Prostate gland (tissue), 2 donors: Measurements from ENCODE around the gene FEZF1. TPM values are rescaled to one million over a fixed set of nuclear protein-coding genes. Genes with fewer than 3 reads are reported as not detected.

Source experiments
- DNase-seq: peaks from one replicate; pipeline ENCODE4 v3.0.0-alpha.2; 2019; ENCODE audit warnings: low spot score
- H3K27ac ChIP-seq, 2 donors: fragments of 200-600 bp; sonication (generic); 2 replicates each; pipeline ENCODE4 v1.5.1; 2017 to 2019
- H3K27me3 ChIP-seq: fragments of 200-600 bp; sonication (generic); replicated peaks from 2 replicates; pipeline ENCODE4 v1.5.1; 2019; ENCODE audit not compliant: insufficient read depth
- H3K36me3 ChIP-seq, 2 donors: fragments of 200-600 bp; sonication (generic); 1 replicate in 1 of 2; 2 replicates in 1 of 2; pipeline versions ENCODE4 v1.5.1 to v1.8.1; 2017 to 2019
- H3K4me1 ChIP-seq: fragments of 200-600 bp; sonication (generic); replicated peaks from 2 replicates; pipeline ENCODE4 v1.5.1; 2019
- H3K4me3 ChIP-seq, 2 donors: fragments of 200-600 bp; sonication (generic); 2 replicates each; pipeline ENCODE4 v1.5.1; 2017 to 2019
- H3K9me3 ChIP-seq: fragments of 200-600 bp; sonication (generic); 2 replicates; pipeline ENCODE4 v1.5.1; 2017
- CTCF ChIP-seq, 4 experiments: fragments of 200-600 bp in 2 of 4; fragments of 450-650 bp in 2 of 4; sonication (generic) in 2 of 4; IDR thresholded peaks; 1 replicate in 3 of 4; 2 replicates in 1 of 4; pipeline ENCODE4 v1.5.1; 2016 to 2019; ENCODE audit warnings: antibody characterized with exemption in 4 of 4, mild to moderate bottlenecking in 2 of 4, moderate library complexity in 2 of 4
- POLR2A ChIP-seq: fragments of 450-650 bp; IDR thresholded peaks from one replicate; pipeline ENCODE4 v1.6.1; 2016; ENCODE audit warnings: antibody characterized with exemption, mild to moderate bottlenecking
- POLR2AphosphoS5 ChIP-seq: sonication (generic); formaldehyde crosslinking; IDR thresholded peaks from one replicate; pipeline ENCODE4 v1.6.1; 2017; ENCODE audit warnings: antibody characterized with exemption
- WGBS: methylation state at CpG from one replicate; pipeline ENCODE4 v1.1.5; 2018; 5-methylcytosine and 5-hydroxymethylcytosine counted together
- intact Hi-C: fragments of 100-400 bp; cut with DNase I; formaldehyde crosslinking; loops from one replicate; pipeline ENCODE4 v1.14.2; 2022
- total RNA-seq, 2 donors: library from RNA; depleted of rRNA; stranded (reverse); fragments of >200 nt; gene quantifications; one replicate each; pipeline ENCODE4 v1.1.0, GENCODE V29; 2016

FEZF1 gene
- total RNA-seq = 1 to 10 TPM in 1 of 2 donors, not detected in 1; 2.6 TPM

GRCh38 chr7:122304319-122304975 is at the start of gene FEZF1:
FEZF1 (minus strand) TSS chr7:122304750; CDS start chr7:122304437, 313 bp downstream.
- intact Hi-C loops = no loop called here
- no peak within 1 kb of the TSS for H3K27ac ChIP-seq
- peaks cover 59% of the 10 kb centered on the region for H3K27me3 ChIP-seq
- 5% methylated on average over 35 of the region's 35 CpGs for WGBS
- DNase-seq = peak; percentile 58
- TF ChIP-seq POLR2AphosphoS5 (peak; percentile 72), CTCF (IDR thresholded peaks at IDR 0.05) (no peak)
- peaks cover 4% of the 10 kb centered on the region for H3K4me1 ChIP-seq
- no peaks in the 10 kb centered on the region for H3K36me3 ChIP-seq
- no peaks in the 10 kb centered on the region for H3K9me3 ChIP-seq
- no peak within 1 kb of the TSS for H3K4me3 ChIP-seq

GRCh38 chr7:122352454-122352853 is 47.9 kb upstream of the FEZF1 start:
- WGBS = 56% methylated on average over 3 of the region's 3 CpGs
- H3K27me3 ChIP-seq = no peaks in the 10 kb centered on the region
- H3K4me1 ChIP-seq = no peaks in the 10 kb centered on the region
- no peak overlapping the region for H3K4me3 ChIP-seq
- intact Hi-C loops = no loop called here
- no peaks in the 10 kb centered on the region for H3K9me3 ChIP-seq
- DNase-seq = no peak
- no peak overlapping the region for H3K27ac ChIP-seq
- no peaks in the 10 kb centered on the region for H3K36me3 ChIP-seq
- TF ChIP-seq CTCF (IDR thresholded peaks at IDR 0.05) (no peak), POLR2AphosphoS5 (no peak), POLR2A (no peak)

- WGBS = 90% methylated on average over 3 of the region's 3 CpGs
- TF ChIP-seq CTCF (IDR thresholded peaks at IDR 0.05) (no peak), POLR2AphosphoS5 (no peak), POLR2A (no peak)
- no peak for DNase-seq
- H3K27ac ChIP-seq = no peak overlapping the region
- no peaks in the 10 kb centered on the region for H3K9me3 ChIP-seq
- intact Hi-C loops = no loop called here
- no peaks in the 10 kb centered on the region for H3K36me3 ChIP-seq
- no peaks in the 10 kb centered on the region for H3K4me1 ChIP-seq
- H3K27me3 ChIP-seq = no peaks in the 10 kb centered on the region
- H3K4me3 ChIP-seq = no peak overlapping the region
These were observed 46.2 kb upstream of the FEZF1 start for GRCh38 chr7:122350701-122351100.

- Histone ChIP-seq H3K9me3 (no peaks in the 10 kb centered on the region), H3K27me3 (no peaks in the 10 kb centered on the region), H3K27ac (no peak overlapping the region), H3K4me1 (no peaks in the 10 kb centered on the region), H3K4me3 (no peak overlapping the region), H3K36me3 (no peaks in the 10 kb centered on the region)
- DNase-seq = no peak
- intact Hi-C loops = no loop called here
- TF ChIP-seq CTCF (IDR thresholded peaks at IDR 0.05) (no peak), POLR2AphosphoS5 (no peak), POLR2A (no peak)
- 84% methylated on average over 1 of the region's 1 CpG for whole genome bisulfite sequencing
These were observed 39.7 kb upstream of the FEZF1 start for GRCh38 chr7:122344303-122344620.

GRCh38 chr7:122343601-122344302 is 39.2 kb upstream of the FEZF1 start:
- Histone ChIP-seq H3K27ac (no peak overlapping the region), H3K9me3 (no peaks in the 10 kb centered on the region), H3K27me3 (no peaks in the 10 kb centered on the region), H3K4me1 (no peaks in the 10 kb centered on the region), H3K4me3 (no peak overlapping the region), H3K36me3 (no peaks in the 10 kb centered on the region)
- no peak for DNase-seq
- intact Hi-C loops = no loop called here
- TF ChIP-seq POLR2AphosphoS5 = no peak
- no peak for TF ChIP-seq CTCF (IDR thresholded peaks at IDR 0.05)
- no peak for TF ChIP-seq POLR2A
- WGBS = 85% methylated on average over 7 of the region's 7 CpGs
